Measurements from ENCODE around the gene AGL.
A peak's percentile ranks its signal among the peaks of the same experiment; 100 is the strongest.

DNA sequence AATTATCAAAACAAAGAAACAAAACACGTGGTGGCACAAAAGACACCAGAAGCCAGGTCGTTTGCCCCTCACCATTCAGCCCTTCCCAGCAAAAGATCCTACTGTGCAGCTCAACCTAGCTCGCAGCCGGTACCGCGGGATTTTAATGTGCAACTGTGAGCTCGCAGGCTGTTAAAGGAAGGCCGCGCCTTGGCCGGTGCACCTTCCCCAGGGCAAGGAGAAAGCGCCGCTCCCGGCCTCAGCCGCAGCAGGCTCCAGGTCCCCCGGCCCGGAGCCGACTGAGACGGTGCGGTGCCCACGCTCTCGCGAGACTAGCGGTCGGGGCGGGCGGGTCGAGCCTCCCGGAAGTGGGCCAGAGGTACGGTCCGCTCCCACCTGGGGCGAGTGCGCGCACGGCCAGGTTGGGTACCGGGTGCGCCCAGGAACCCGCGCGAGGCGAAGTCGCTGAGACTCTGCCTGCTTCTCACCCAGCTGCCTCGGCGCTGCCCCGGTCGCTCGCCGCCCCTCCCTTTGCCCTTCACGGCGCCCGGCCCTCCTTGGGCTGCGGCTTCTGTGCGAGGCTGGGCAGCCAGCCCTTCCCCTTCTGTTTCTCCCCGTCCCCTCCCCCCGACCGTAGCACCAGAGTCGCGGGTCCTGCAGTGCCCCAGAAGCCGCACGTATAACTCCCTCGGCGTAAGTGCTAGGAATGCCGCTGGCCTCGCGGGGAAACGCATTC, at the start of gene AGL:
- TF ChIP-seq, protein P1, sequence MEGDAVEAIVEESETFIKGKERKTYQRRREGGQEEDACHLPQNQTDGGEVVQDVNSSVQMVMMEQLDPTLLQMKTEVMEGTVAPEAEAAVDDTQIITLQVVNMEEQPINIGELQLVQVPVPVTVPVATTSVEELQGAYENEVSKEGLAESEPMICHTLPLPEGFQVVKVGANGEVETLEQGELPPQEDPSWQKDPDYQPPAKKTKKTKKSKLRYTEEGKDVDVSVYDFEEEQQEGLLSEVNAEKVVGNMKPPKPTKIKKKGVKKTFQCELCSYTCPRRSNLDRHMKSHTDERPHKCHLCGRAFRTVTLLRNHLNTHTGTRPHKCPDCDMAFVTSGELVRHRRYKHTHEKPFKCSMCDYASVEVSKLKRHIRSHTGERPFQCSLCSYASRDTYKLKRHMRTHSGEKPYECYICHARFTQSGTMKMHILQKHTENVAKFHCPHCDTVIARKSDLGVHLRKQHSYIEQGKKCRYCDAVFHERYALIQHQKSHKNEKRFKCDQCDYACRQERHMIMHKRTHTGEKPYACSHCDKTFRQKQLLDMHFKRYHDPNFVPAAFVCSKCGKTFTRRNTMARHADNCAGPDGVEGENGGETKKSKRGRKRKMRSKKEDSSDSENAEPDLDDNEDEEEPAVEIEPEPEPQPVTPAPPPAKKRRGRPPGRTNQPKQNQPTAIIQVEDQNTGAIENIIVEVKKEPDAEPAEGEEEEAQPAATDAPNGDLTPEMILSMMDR (IDR thresholded peaks at IDR 0.05), result peak in 1 of 3 experiments; percentile 3
- no peak for TF ChIP-seq POLR2A (IDR thresholded peaks at IDR 0.05)

Measured in testis (tissue), 2 donors.